Measurements from ENCODE around the gene ST8SIA5.

Gene ST8SIA5

GRCh38 chr18:46619559-46619958 lies 137.3 kb downstream of the ST8SIA5 start:
- TF ChIP-seq CTCF (IDR thresholded peaks at IDR 0.05; ENCODE audit: insufficient read depth, low read length, missing control alignments): no peak
- CTCF ChIA-PET: no interaction called here

More at GRCh38 chr18:46619559-46619958, 137.3 kb downstream of the ST8SIA5 start:
- no peak for DNase-seq (ENCODE audit: low read depth, low spot score)
- POLR2A ChIA-PET: no interaction called here
- H3K4me3 ChIP-seq (ENCODE audit: low read depth, low read length): no peak overlapping the region

Measured in AG04449 (cell line).